Esophagus squamous epithelium (tissue), 4 donors: Measurements from ENCODE around the gene CXCR4.

Experiments used
- CTCF ChIP-seq, 6 experiments: fragments of 450-650 bp in 4 of 6; fragments of 200-600 bp in 2 of 6; sonication (generic) in 2 of 6; IDR thresholded peaks; one replicate each; pipeline ENCODE4 v1.5.1; 2016 to 2019; ENCODE audit warnings: antibody characterized with exemption in 6 of 6, mild to moderate bottlenecking in 4 of 6, moderate library complexity in 4 of 6
- POLR2A ChIP-seq, 4 donors: fragments of 450-650 bp; IDR thresholded peaks; one replicate each; pipeline ENCODE4 v1.6.1; 2017; ENCODE audit warnings: antibody characterized with exemption in 4 of 4, mild to moderate bottlenecking in 4 of 4, moderate library complexity in 3 of 4

GRCh38 chr2:136121204-136121910 lies 3.4 kb upstream of the CXCR4 start:
- TF ChIP-seq CTCF (IDR thresholded peaks at IDR 0.05) (no peak), POLR2A (IDR thresholded peaks at IDR 0.05) (no peak)
